NCI-H524 (cell line): ENCODE measurements around the gene CMTR1.
"Not testable (repeated sequence)": the region's sequence is repeated elsewhere in the genome, so short reads cannot be mapped to it uniquely, and the experiment has no call there.

Experiments used
- DNase-seq, 2 experiments: peaks; one replicate each; lab custom pipeline; 2025; lab: John Stamatoyannopoulos, UW

The CMTR1 gene

GRCh38 chr6:37435816-37436215, 2.8 kb downstream of the CMTR1 start:
- no peak for DNase-seq

GRCh38 chr6:37438930-37439329, 5.9 kb downstream of the CMTR1 start:
- DNase-seq = no peak

GRCh38 chr6:37441651-37442050, 8.6 kb downstream of the CMTR1 start:
- no peak for DNase-seq

- peak in 1 of 2 experiments; percentile 12 for DNase-seq
Measured at GRCh38 chr6:37442416-37443215, 9.6 kb downstream of the CMTR1 start.

- not testable (repeated sequence) for DNase-seq
Measured at GRCh38 chr6:37443216-37443542, 10.2 kb downstream of the CMTR1 start.

- no peak for DNase-seq
Measured at GRCh38 chr6:37449984-37450383, 17.0 kb downstream of the CMTR1 start.

GRCh38 chr6:37451441-37452193, 18.6 kb downstream of the CMTR1 start:
- DNase-seq = peak; percentile 97 to 98

GRCh38 chr6:37452522-37452921, 19.5 kb downstream of the CMTR1 start:
- peak in 1 of 2 experiments; percentile 40 for DNase-seq

GRCh38 chr6:37454420-37455140, 21.6 kb downstream of the CMTR1 start:
- no peak for DNase-seq

GRCh38 chr6:37456126-37456525, 23.1 kb downstream of the CMTR1 start:
- DNase-seq = no peak

- DNase-seq = no peak
Measured at GRCh38 chr6:37456816-37457560, 24.0 kb downstream of the CMTR1 start.

GRCh38 chr6:37459981-37460800, 27.2 kb downstream of the CMTR1 start:
- peak; percentile 95 to 99 for DNase-seq

GRCh38 chr6:37460805-37461204, 27.8 kb downstream of the CMTR1 start:
- DNase-seq = peak in 1 of 2 experiments; percentile 22

- DNase-seq = no peak
Measured at GRCh38 chr6:37463110-37463509, 30.1 kb downstream of the CMTR1 start.

GRCh38 chr6:37467718-37468117, 34.7 kb downstream of the CMTR1 start:
- DNase-seq = no peak

- no peak for DNase-seq
Measured at GRCh38 chr6:37473364-37474095, 40.5 kb downstream of the CMTR1 start.

- DNase-seq = no peak
Measured at GRCh38 chr6:37474316-37474715, 41.3 kb downstream of the CMTR1 start.

GRCh38 chr6:37477191-37477590, 44.2 kb downstream of the CMTR1 start:
- no peak for DNase-seq

GRCh38 chr6:37477656-37478435, 44.8 kb downstream of the CMTR1 start:
- DNase-seq = no peak

- DNase-seq = no peak
Measured at GRCh38 chr6:37478827-37479226, 45.8 kb downstream of the CMTR1 start.
